ENCODE results near the gene MT1HL1. TPM values are rescaled to one million over a fixed set of nuclear protein-coding genes. Genes with fewer than 3 reads are reported as not detected.

Gene MT1HL1
- polyA plus RNA-seq, 1 of the 3 experiments (the other 2 are of a cell fraction), result not detected

DNA sequence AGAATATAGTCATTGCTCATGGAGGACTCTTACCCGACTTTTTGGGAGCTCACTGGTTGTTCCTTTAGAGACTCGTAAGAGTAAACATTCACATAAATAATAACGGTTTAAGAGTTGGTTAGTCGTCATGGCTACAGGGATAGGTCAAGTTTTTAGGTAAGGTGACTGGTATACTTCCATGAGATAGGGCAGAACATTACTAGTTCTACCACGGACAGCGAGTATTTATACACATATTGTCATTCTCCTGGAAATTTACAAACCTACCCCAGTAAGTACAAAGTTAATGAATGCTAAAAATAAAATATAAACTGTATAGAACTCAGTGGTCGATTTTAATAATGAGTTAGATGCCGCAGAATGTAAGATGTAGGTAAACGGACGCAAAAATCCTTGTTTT is 36.6 kb upstream of the MT1HL1 start:
- H3F3A ChIP-seq (replicated peaks; ENCODE audit: insufficient read depth), result no peaks in the 10 kb centered on the region
- no peak overlapping the region for H3K27ac ChIP-seq (ENCODE audit: low read depth in 2 of 2, low read length in 1 of 2)
- no peaks in the 10 kb centered on the region for H4K20me1 ChIP-seq (ENCODE audit: insufficient read depth)
- no peak overlapping the region for H3K4me3 ChIP-seq (ENCODE audit: low read depth in 2 of 2, low read length in 1 of 2)
- ChIA-PET CTCF (interaction anchor here (2.7 kb wide), 1 partner anchor 346 kb away, joined by 14 read pairs; no protein-coding TSS in a partner anchor), POLR2A (no interaction called here)
- 63% methylated on average over 10 of the region's 10 CpGs for WGBS (ENCODE audit: low lambda C conversion rate)
- H2AFZ ChIP-seq (ENCODE audit: low read depth), result no peak overlapping the region
- H3K4me1 ChIP-seq (ENCODE audit: control insufficient read depth in 1 of 2, insufficient read depth in 2 of 2, low read depth in 1 of 2, low read length in 1 of 2), result peaks cover 0 to 7% of the 10 kb centered on the region in 2 experiments; a peak in 1 of 4 replicates
- H3K9me2 ChIP-seq, result no peaks in the 10 kb centered on the region
- H3K9me3 ChIP-seq, result no peaks in the 10 kb centered on the region
- H3K9ac ChIP-seq, result no peak overlapping the region
- DNase-seq, result no peak
- no peak overlapping the region for H3K4me2 ChIP-seq
- no peaks in the 10 kb centered on the region for H3K79me2 ChIP-seq (ENCODE audit: insufficient read depth)
- H3K27me3 ChIP-seq (ENCODE audit: insufficient read depth), result no peaks in the 10 kb centered on the region
- H3K36me3 ChIP-seq (replicated peaks in 1 of 2; ENCODE audit: control insufficient read depth in 1 of 2, insufficient read depth in 2 of 2, low read length in 1 of 2), result no peaks in the 10 kb centered on the region
- TF ChIP-seq FOSL2 (IDR thresholded peaks at IDR 0.05; ENCODE audit: borderline replicate concordance, low read depth), result no peak
- TF ChIP-seq ELF1 (IDR thresholded peaks at IDR 0.05), result no peak
- TF ChIP-seq, protein P1, sequence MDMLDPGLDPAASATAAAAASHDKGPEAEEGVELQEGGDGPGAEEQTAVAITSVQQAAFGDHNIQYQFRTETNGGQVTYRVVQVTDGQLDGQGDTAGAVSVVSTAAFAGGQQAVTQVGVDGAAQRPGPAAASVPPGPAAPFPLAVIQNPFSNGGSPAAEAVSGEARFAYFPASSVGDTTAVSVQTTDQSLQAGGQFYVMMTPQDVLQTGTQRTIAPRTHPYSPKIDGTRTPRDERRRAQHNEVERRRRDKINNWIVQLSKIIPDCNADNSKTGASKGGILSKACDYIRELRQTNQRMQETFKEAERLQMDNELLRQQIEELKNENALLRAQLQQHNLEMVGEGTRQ (IDR thresholded peaks at IDR 0.05; ENCODE audit: borderline replicate concordance, low read depth, low read length), result no peak
- TF ChIP-seq EP300 (IDR thresholded peaks at IDR 0.05; ENCODE audit: borderline replicate concordance in 1 of 2, low read depth in 1 of 2, low read length in 1 of 2), result no peak
- no peak for TF ChIP-seq MXI1 (IDR thresholded peaks at IDR 0.05; ENCODE audit: low read depth, low read length)
- TF ChIP-seq, protein P2, sequence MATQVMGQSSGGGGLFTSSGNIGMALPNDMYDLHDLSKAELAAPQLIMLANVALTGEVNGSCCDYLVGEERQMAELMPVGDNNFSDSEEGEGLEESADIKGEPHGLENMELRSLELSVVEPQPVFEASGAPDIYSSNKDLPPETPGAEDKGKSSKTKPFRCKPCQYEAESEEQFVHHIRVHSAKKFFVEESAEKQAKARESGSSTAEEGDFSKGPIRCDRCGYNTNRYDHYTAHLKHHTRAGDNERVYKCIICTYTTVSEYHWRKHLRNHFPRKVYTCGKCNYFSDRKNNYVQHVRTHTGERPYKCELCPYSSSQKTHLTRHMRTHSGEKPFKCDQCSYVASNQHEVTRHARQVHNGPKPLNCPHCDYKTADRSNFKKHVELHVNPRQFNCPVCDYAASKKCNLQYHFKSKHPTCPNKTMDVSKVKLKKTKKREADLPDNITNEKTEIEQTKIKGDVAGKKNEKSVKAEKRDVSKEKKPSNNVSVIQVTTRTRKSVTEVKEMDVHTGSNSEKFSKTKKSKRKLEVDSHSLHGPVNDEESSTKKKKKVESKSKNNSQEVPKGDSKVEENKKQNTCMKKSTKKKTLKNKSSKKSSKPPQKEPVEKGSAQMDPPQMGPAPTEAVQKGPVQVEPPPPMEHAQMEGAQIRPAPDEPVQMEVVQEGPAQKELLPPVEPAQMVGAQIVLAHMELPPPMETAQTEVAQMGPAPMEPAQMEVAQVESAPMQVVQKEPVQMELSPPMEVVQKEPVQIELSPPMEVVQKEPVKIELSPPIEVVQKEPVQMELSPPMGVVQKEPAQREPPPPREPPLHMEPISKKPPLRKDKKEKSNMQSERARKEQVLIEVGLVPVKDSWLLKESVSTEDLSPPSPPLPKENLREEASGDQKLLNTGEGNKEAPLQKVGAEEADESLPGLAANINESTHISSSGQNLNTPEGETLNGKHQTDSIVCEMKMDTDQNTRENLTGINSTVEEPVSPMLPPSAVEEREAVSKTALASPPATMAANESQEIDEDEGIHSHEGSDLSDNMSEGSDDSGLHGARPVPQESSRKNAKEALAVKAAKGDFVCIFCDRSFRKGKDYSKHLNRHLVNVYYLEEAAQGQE (IDR thresholded peaks at IDR 0.05; ENCODE audit: low read depth, low read length), result no peak
- TF ChIP-seq NFIC (IDR thresholded peaks at IDR 0.05; ENCODE audit: borderline replicate concordance), result no peak
- TF ChIP-seq TEAD4 (IDR thresholded peaks at IDR 0.05; ENCODE audit: borderline replicate concordance, insufficient read depth), result no peak
- no peak for TF ChIP-seq FOXJ3 (CRISPR knock-in tag; IDR thresholded peaks at IDR 0.05)
- TF ChIP-seq RAD21 (IDR thresholded peaks at IDR 0.05; ENCODE audit: low read length), result no peak
- TF ChIP-seq, protein P3, sequence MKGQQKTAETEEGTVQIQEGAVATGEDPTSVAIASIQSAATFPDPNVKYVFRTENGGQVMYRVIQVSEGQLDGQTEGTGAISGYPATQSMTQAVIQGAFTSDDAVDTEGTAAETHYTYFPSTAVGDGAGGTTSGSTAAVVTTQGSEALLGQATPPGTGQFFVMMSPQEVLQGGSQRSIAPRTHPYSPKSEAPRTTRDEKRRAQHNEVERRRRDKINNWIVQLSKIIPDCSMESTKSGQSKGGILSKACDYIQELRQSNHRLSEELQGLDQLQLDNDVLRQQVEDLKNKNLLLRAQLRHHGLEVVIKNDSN (IDR thresholded peaks at IDR 0.05; ENCODE audit: borderline replicate concordance, low read depth), result no peak
- no peak for TF ChIP-seq NRF1 (IDR thresholded peaks at IDR 0.05; ENCODE audit: low read depth, low read length)
- no peak for TF ChIP-seq SMC3 (IDR thresholded peaks at IDR 0.05; ENCODE audit: low read depth, low read length)
- no peak for TF ChIP-seq POLR2AphosphoS5 (IDR thresholded peaks at IDR 0.05; ENCODE audit: low read depth, low read length)
- no peak for TF ChIP-seq FOXM1 (IDR thresholded peaks at IDR 0.05; ENCODE audit: low read depth)
- no peak for TF ChIP-seq RFX5 (IDR thresholded peaks at IDR 0.05; ENCODE audit: low read length)
